HEK293 (cell line): ENCODE data around the gene XPA.

Source experiments
- CTCF ChIA-PET: fragments of 350-600 bp; formaldehyde crosslinking; extraction: SDS; loops from one replicate; lab custom pipeline; 2021; ENCODE audit warnings: antibody characterized with exemption; lab: Yijun Ruan, JAX
- POLR2A ChIA-PET: fragments of 300-600 bp; formaldehyde crosslinking; extraction: SDS; loops from one replicate; lab custom pipeline; 2020; ENCODE audit warnings: antibody characterized with exemption, inconsistent platforms; lab: Yijun Ruan, JAX
- H3K27ac ChIP-seq: fragments of 200-500 bp; sonication (Bioruptor generic); 2 replicates; pipeline ENCODE4 v1.5.1; 2014; ENCODE audit warnings: low read depth, low read length, control low read depth, inconsistent platforms; ENCODE audit errors: extremely low read depth
- H3K36me3 ChIP-seq, 2 experiments: fragments of 200-500 bp in 1 of 2; sonication (Bioruptor generic) in 1 of 2; 1 replicate in 1 of 2; 2 replicates in 1 of 2; pipeline ENCODE4 v1.5.1; 2014 to 2017; ENCODE audit warnings: inconsistent platforms in 2 of 2, low read length in 2 of 2; ENCODE audit not compliant: control insufficient read depth in 2 of 2, insufficient read depth in 1 of 2
- H3K4me1 ChIP-seq: fragments of 200-500 bp; sonication (Bioruptor generic); 2 replicates; pipeline ENCODE4 v1.5.1; 2014; ENCODE audit warnings: mild to moderate bottlenecking, low read length, inconsistent platforms; ENCODE audit not compliant: control insufficient read depth, insufficient read depth
- H3K4me3 ChIP-seq: 2 replicates; pipeline ENCODE4 v1.5.1; 2011; ENCODE audit warnings: low read depth, mild to moderate bottlenecking, control low read depth, low read length, moderate library complexity
- H3K9me3 ChIP-seq: fragments of 200-500 bp; sonication (Bioruptor generic); 2 replicates; pipeline ENCODE4 v1.5.1; 2014; ENCODE audit warnings: low read depth, low read length, inconsistent platforms; ENCODE audit not compliant: control insufficient read depth, insufficient read depth
- FEZF1 ChIP-seq: fragments of 450-650 bp; formaldehyde crosslinking; IDR thresholded peaks from 2 replicates; pipeline ENCODE4 v1.5.1; 2016; ENCODE audit warnings: missing biosample characterization, missing genetic modification characterization
- HOXD13 ChIP-seq: sonication (generic); formaldehyde crosslinking; IDR thresholded peaks from 2 replicates; pipeline ENCODE4 v1.8.0; 2022; ENCODE audit warnings: missing genetic modification reagents, borderline replicate concordance
- KLF8 ChIP-seq: fragments of 450-650 bp; formaldehyde crosslinking; IDR thresholded peaks from 2 replicates; pipeline ENCODE4 v1.5.1; 2016; ENCODE audit warnings: missing biosample characterization, missing genetic modification characterization
- MZF1 ChIP-seq: fragments of 450-650 bp; formaldehyde crosslinking; IDR thresholded peaks from 2 replicates; pipeline ENCODE4 v1.5.1; 2017; ENCODE audit warnings: missing biosample characterization, missing genetic modification characterization, borderline replicate concordance
- PATZ1 ChIP-seq: fragments of 450-650 bp; formaldehyde crosslinking; IDR thresholded peaks from 2 replicates; pipeline ENCODE4 v1.5.1; 2016; ENCODE audit warnings: missing biosample characterization, missing genetic modification characterization
- PBX3 ChIP-seq: sonication (generic); formaldehyde crosslinking; IDR thresholded peaks from 2 replicates; pipeline ENCODE4 v1.8.1; 2022; ENCODE audit warnings: mild to moderate bottlenecking, moderate library complexity, missing genetic modification reagents
- SCRT2 ChIP-seq: fragments of 450-650 bp; formaldehyde crosslinking; IDR thresholded peaks from 2 replicates; pipeline ENCODE4 v1.5.1; 2016; ENCODE audit warnings: missing biosample characterization, missing genetic modification characterization
- SETDB1 ChIP-seq: IDR thresholded peaks from one replicate; pipeline ENCODE4 v1.6.1; 2017; ENCODE audit warnings: mild to moderate bottlenecking, low read length, moderate library complexity, mixed read lengths; ENCODE audit not compliant: insufficient read length
- SP7 ChIP-seq: fragments of 450-650 bp; formaldehyde crosslinking; IDR thresholded peaks from 2 replicates; pipeline ENCODE4 v1.5.1; 2016; ENCODE audit warnings: missing biosample characterization, missing genetic modification characterization
- TCF7L2 ChIP-seq: IDR thresholded peaks from 2 replicates; pipeline ENCODE4 v1.6.1; 2011; ENCODE audit warnings: low read depth, mild to moderate bottlenecking, inconsistent platforms, low read length, moderate library complexity, borderline replicate concordance
- YY2 ChIP-seq: fragments of 450-650 bp; formaldehyde crosslinking; IDR thresholded peaks from 2 replicates; pipeline ENCODE4 v1.5.1; 2016; ENCODE audit warnings: missing biosample characterization, missing genetic modification characterization
- ZBTB7A ChIP-seq: fragments of 450-650 bp; formaldehyde crosslinking; IDR thresholded peaks from 2 replicates; pipeline ENCODE4 v1.5.1; 2016; ENCODE audit warnings: low read depth, missing biosample characterization, missing genetic modification characterization
- ZNF121 ChIP-seq: fragments of 450-650 bp; formaldehyde crosslinking; IDR thresholded peaks from 2 replicates; pipeline ENCODE4 v1.5.1; 2016; ENCODE audit warnings: missing biosample characterization, missing genetic modification characterization
- ZNF133 ChIP-seq: fragments of 450-650 bp; formaldehyde crosslinking; IDR thresholded peaks from 2 replicates; pipeline ENCODE4 v1.5.1; 2016; ENCODE audit warnings: missing biosample characterization, missing genetic modification characterization
- ZNF157 ChIP-seq: fragments of 450-650 bp; formaldehyde crosslinking; IDR thresholded peaks from 2 replicates; pipeline ENCODE4 v1.5.1; 2016; ENCODE audit warnings: missing biosample characterization, missing genetic modification characterization
- ZNF19 ChIP-seq: fragments of 450-650 bp; formaldehyde crosslinking; IDR thresholded peaks from 2 replicates; pipeline ENCODE4; 2016; ENCODE audit warnings: missing biosample characterization, missing genetic modification characterization, low read depth
- ZNF23 ChIP-seq: fragments of 450-650 bp; formaldehyde crosslinking; IDR thresholded peaks from 2 replicates; pipeline ENCODE4 v1.5.1; 2016; ENCODE audit warnings: missing biosample characterization, missing genetic modification characterization, borderline replicate concordance
- ZNF292 ChIP-seq: fragments of 450-650 bp; formaldehyde crosslinking; IDR thresholded peaks from 2 replicates; pipeline ENCODE4 v1.5.1; 2016; ENCODE audit warnings: low read depth, missing biosample characterization, missing genetic modification characterization, borderline replicate concordance
- ZNF354C ChIP-seq: fragments of 450-650 bp; formaldehyde crosslinking; IDR thresholded peaks from 2 replicates; pipeline ENCODE4 v1.5.1; 2016; ENCODE audit warnings: missing biosample characterization, missing genetic modification characterization, low read depth, borderline replicate concordance
- ZNF426 ChIP-seq: fragments of 450-650 bp; formaldehyde crosslinking; IDR thresholded peaks from 2 replicates; pipeline ENCODE4 v1.5.1; 2017; ENCODE audit warnings: missing biosample characterization, missing genetic modification characterization, mild to moderate bottlenecking, inconsistent platforms, moderate library complexity
- ZNF501 ChIP-seq: fragments of 450-650 bp; formaldehyde crosslinking; IDR thresholded peaks from 2 replicates; pipeline ENCODE4 v1.5.1; 2016; ENCODE audit warnings: missing biosample characterization, missing genetic modification characterization
- ZNF561 ChIP-seq: fragments of 450-650 bp; IDR thresholded peaks from 2 replicates; pipeline ENCODE4 v1.5.1; 2018; ENCODE audit warnings: missing biosample characterization, missing genetic modification characterization, borderline replicate concordance
- ZNF600 ChIP-seq: fragments of 450-650 bp; formaldehyde crosslinking; IDR thresholded peaks from 2 replicates; pipeline ENCODE4 v1.5.1; 2016; ENCODE audit warnings: missing biosample characterization, missing genetic modification characterization
- ZNF747 ChIP-seq: fragments of 450-650 bp; formaldehyde crosslinking; IDR thresholded peaks from 2 replicates; pipeline ENCODE4 v1.5.1; 2016; ENCODE audit warnings: missing biosample characterization, missing genetic modification characterization
- ZNF76 ChIP-seq: fragments of 450-650 bp; formaldehyde crosslinking; IDR thresholded peaks from 2 replicates; pipeline ENCODE4; 2016; ENCODE audit warnings: low read depth, missing biosample characterization, missing genetic modification characterization, borderline replicate concordance
- ZNF792 ChIP-seq: fragments of 450-650 bp; formaldehyde crosslinking; IDR thresholded peaks from 2 replicates; pipeline ENCODE4 v1.5.1; 2016; ENCODE audit warnings: missing biosample characterization, missing genetic modification characterization
- ZNF830 ChIP-seq: fragments of 450-650 bp; IDR thresholded peaks from 2 replicates; pipeline ENCODE4 v1.5.0; 2018; ENCODE audit warnings: missing biosample characterization, missing genetic modification characterization, low read depth, mild to moderate bottlenecking, moderate library complexity
- ZNF837 ChIP-seq: fragments of 450-650 bp; formaldehyde crosslinking; IDR thresholded peaks from 2 replicates; pipeline ENCODE4 v1.5.1; 2016; ENCODE audit warnings: missing biosample characterization, missing genetic modification characterization
- TF ChIP-seq, protein P1 (sequence below): fragments of 450-650 bp; formaldehyde crosslinking; IDR thresholded peaks from 2 replicates; pipeline ENCODE4 v1.5.0; 2017; ENCODE audit warnings: missing biosample characterization, missing genetic modification characterization, borderline replicate concordance

The XPA gene

DNA sequence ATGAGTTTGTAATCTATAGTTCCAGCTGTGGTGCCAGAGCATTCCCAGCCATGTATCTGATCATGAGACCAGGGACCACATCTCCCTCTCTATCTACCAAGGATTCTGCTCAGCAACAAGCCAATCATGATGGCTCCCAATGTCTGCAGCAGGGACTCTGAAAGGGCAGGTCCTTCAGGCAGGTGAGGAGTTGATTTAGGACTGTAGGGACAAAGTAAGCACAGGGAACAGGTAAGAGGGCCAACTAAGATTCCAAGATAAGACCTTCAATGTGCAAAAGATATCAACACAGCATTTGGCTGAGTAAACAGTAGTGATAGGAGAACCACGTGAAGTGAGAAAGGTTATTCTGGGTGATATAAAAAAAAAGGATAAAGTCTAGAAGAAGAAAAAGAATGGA lies 8.5 kb downstream of the XPA start:
- Histone ChIP-seq H3K4me3 (no peak overlapping the region), H3K27ac (no peak overlapping the region), H3K9me3 (no peaks in the 10 kb centered on the region), H3K4me1 (no peaks in the 10 kb centered on the region), H3K36me3 (peaks cover 21 to 79% of the 10 kb centered on the region in 2 experiments)
- CTCF ChIA-PET: interaction anchor here (0.6 kb wide), 1 partner anchor 313 kb away, joined by 3 read pairs; no protein-coding TSS in a partner anchor
- POLR2A ChIA-PET: no interaction called here
- no peak for TF ChIP-seq ZNF837 (tag by site-specific recombination)
- no peak for TF ChIP-seq YY2
- TF ChIP-seq ZNF76 (tag by site-specific recombination): no peak
- no peak for TF ChIP-seq ZNF747 (tag by site-specific recombination)
- no peak for TF ChIP-seq ZNF292 (tag by site-specific recombination)
- TF ChIP-seq ZNF133 (tag by site-specific recombination): no peak
- no peak for TF ChIP-seq PATZ1 (tag by site-specific recombination)
- no peak for TF ChIP-seq ZNF121 (tag by site-specific recombination)
- TF ChIP-seq FEZF1 (tag by site-specific recombination): no peak
- no peak for TF ChIP-seq ZNF792 (tag by site-specific recombination)
- TF ChIP-seq TCF7L2: no peak
- TF ChIP-seq SCRT2 (tag by site-specific recombination): no peak
- no peak for TF ChIP-seq ZBTB7A (tag by site-specific recombination)
- TF ChIP-seq, all 188 proteins: peak for 0

GRCh38 chr9:97682242-97682641 lies 14.9 kb downstream of the XPA start:
- Histone ChIP-seq H3K36me3 (peaks cover 16 to 78% of the 10 kb centered on the region in 2 experiments), H3K9me3 (no peaks in the 10 kb centered on the region), H3K27ac (no peak overlapping the region), H3K4me1 (no peaks in the 10 kb centered on the region), H3K4me3 (no peak overlapping the region)
- ChIA-PET CTCF (interaction anchor here (0.7 kb wide), 1 partner anchor 9 kb away, joined by 3 read pairs; no protein-coding TSS in a partner anchor), POLR2A (interaction anchor here (1.2 kb wide), 1 partner anchor 15 kb away, joined by 3 read pairs; the partner anchor contains the start of gene XPA)
- TF ChIP-seq KLF8 (tag by site-specific recombination) (no peak), ZNF426 (tag by site-specific recombination) (no peak), SP7 (tag by site-specific recombination) (peak; percentile 82)

GRCh38 chr9:97675655-97676054 lies 21.5 kb downstream of the XPA start:
- Histone ChIP-seq H3K9me3 (no peaks in the 10 kb centered on the region), H3K4me1 (no peaks in the 10 kb centered on the region), H3K27ac (no peak overlapping the region), H3K36me3 (peaks cover 7 to 88% of the 10 kb centered on the region in 2 experiments), H3K4me3 (no peak overlapping the region)
- CTCF ChIA-PET: interaction anchor here (0.6 to 1.2 kb wide), 2 partner anchors 60 to 1323 kb away, joined by 3 to 5 read pairs; no protein-coding TSS in a partner anchor
- POLR2A ChIA-PET: no interaction called here
- TF ChIP-seq ZNF830: no peak
- TF ChIP-seq ZNF600 (tag by site-specific recombination): no peak
- TF ChIP-seq SETDB1: no peak
- TF ChIP-seq ZNF19 (tag by site-specific recombination): no peak
- no peak for TF ChIP-seq HOXD13 (CRISPR knock-in tag)
- no peak for TF ChIP-seq ZNF23 (tag by site-specific recombination)
- TF ChIP-seq, protein P1, sequence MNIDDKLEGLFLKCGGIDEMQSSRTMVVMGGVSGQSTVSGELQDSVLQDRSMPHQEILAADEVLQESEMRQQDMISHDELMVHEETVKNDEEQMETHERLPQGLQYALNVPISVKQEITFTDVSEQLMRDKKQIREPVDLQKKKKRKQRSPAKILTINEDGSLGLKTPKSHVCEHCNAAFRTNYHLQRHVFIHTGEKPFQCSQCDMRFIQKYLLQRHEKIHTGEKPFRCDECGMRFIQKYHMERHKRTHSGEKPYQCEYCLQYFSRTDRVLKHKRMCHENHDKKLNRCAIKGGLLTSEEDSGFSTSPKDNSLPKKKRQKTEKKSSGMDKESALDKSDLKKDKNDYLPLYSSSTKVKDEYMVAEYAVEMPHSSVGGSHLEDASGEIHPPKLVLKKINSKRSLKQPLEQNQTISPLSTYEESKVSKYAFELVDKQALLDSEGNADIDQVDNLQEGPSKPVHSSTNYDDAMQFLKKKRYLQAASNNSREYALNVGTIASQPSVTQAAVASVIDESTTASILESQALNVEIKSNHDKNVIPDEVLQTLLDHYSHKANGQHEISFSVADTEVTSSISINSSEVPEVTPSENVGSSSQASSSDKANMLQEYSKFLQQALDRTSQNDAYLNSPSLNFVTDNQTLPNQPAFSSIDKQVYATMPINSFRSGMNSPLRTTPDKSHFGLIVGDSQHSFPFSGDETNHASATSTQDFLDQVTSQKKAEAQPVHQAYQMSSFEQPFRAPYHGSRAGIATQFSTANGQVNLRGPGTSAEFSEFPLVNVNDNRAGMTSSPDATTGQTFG: no peak
- no peak for TF ChIP-seq ZNF561 (tag by site-specific recombination)
- TF ChIP-seq ZNF157 (tag by site-specific recombination): no peak
- no peak for TF ChIP-seq PBX3 (CRISPR knock-in tag)
- no peak for TF ChIP-seq ZNF354C (tag by site-specific recombination)
- no peak for TF ChIP-seq ZNF501 (tag by site-specific recombination)
- TF ChIP-seq MZF1 (tag by site-specific recombination): no peak
